Smooth muscle cell (in vitro differentiated cells): ENCODE results near the gene BAIAP2L2. TPM values are rescaled to one million over a fixed set of nuclear protein-coding genes. Genes with fewer than 3 reads are reported as not detected.

Source experiments
- DNase-seq: peaks from one replicate; lab custom pipeline; 2025; ENCODE audit not compliant: unreplicated experiment; lab: John Stamatoyannopoulos, UW
- H2AFZ ChIP-seq: fragments of 200-600 bp; sonication (generic); 2 replicates; pipeline ENCODE4 v1.6.0; 2016; ENCODE audit warnings: antibody characterized with exemption, low read depth, mild to moderate bottlenecking
- H3F3A ChIP-seq: fragments of 200-600 bp; sonication (generic); 2 replicates; pipeline ENCODE4 v1.6.0; 2017; ENCODE audit warnings: antibody characterized with exemption, low read depth
- H3K27ac ChIP-seq: fragments of 200-600 bp; sonication (generic); 2 replicates; pipeline ENCODE4 v1.5.1; 2016; ENCODE audit warnings: low read depth, mild to moderate bottlenecking
- H3K27me3 ChIP-seq: fragments of 200-600 bp; sonication (generic); 2 replicates; pipeline ENCODE4 v1.6.1; 2016; ENCODE audit warnings: low read depth, mild to moderate bottlenecking
- H3K36me3 ChIP-seq: fragments of 200-600 bp; sonication (generic); 2 replicates; pipeline ENCODE4 v1.5.1; 2016; ENCODE audit warnings: low read depth
- H3K4me1 ChIP-seq: fragments of 200-600 bp; sonication (generic); 2 replicates; pipeline ENCODE4 v1.5.1; 2016; ENCODE audit warnings: low read depth
- H3K4me2 ChIP-seq: fragments of 200-600 bp; sonication (generic); 2 replicates; pipeline ENCODE4 v1.6.0; 2016; ENCODE audit warnings: mild to moderate bottlenecking
- H3K4me3 ChIP-seq: fragments of 200-600 bp; sonication (generic); 2 replicates; pipeline ENCODE4 v1.5.1; 2016; ENCODE audit warnings: mild to moderate bottlenecking
- H3K79me2 ChIP-seq: fragments of 200-600 bp; sonication (generic); 2 replicates; pipeline ENCODE4 v1.6.0; 2016; ENCODE audit warnings: low read depth, mild to moderate bottlenecking
- H3K9ac ChIP-seq: fragments of 200-600 bp; sonication (generic); 2 replicates; pipeline ENCODE4 v1.6.0; 2016; ENCODE audit warnings: low read depth
- H3K9me3 ChIP-seq: fragments of 200-600 bp; sonication (generic); replicated peaks from 2 replicates; pipeline ENCODE4 v1.5.1; 2016; ENCODE audit warnings: low read depth
- H4K20me1 ChIP-seq: fragments of 200-600 bp; sonication (generic); 2 replicates; pipeline ENCODE4 v1.6.0; 2016; ENCODE audit warnings: low read depth
- CTCF ChIP-seq: fragments of 200-600 bp; sonication (generic); IDR thresholded peaks from 2 replicates; pipeline ENCODE4 v1.5.1; 2017; ENCODE audit warnings: borderline replicate concordance, mild to moderate bottlenecking, antibody characterized with exemption; ENCODE audit not compliant: insufficient read depth, poor library complexity, severe bottlenecking
- WGBS: methylation state at CpG from one replicate; pipeline ENCODE4 v1.1.7; 2016; ENCODE audit warnings: low lambda C conversion rate; 5-methylcytosine and 5-hydroxymethylcytosine counted together
- polyA plus RNA-seq: library from polyadenylated mRNA; unstranded; fragments of >200 nt; fragmentation: Nextera tagmentation; extraction: Ambion mirVana; gene quantifications from 2 replicates; pipeline ENCODE4 v1.2.1, GENCODE V29; 2016
- total RNA-seq: library from RNA; depleted of rRNA; stranded (reverse); fragments of >200 nt; gene quantifications from 2 replicates; pipeline ENCODE4 v1.2.3, GENCODE V29; 2014

Gene BAIAP2L2
- total and polyA plus RNA-seq, 2 experiments from 2014 or later, result 0.13 to 1.3 TPM

GRCh38 chr22:38104084-38104483 lies 6.4 kb downstream of the BAIAP2L2 start:
- no peak for DNase-seq
- no peak overlapping the region for H2AFZ ChIP-seq
- no peak for TF ChIP-seq CTCF

GRCh38 chr22:38103641-38104040 lies 6.8 kb downstream of the BAIAP2L2 start:
- no peak for DNase-seq
- Histone ChIP-seq H3K4me1 (no peaks in the 10 kb centered on the region), H4K20me1 (no peaks in the 10 kb centered on the region), H3K79me2 (no peaks in the 10 kb centered on the region), H3K27me3 (no peaks in the 10 kb centered on the region), H2AFZ (no peak overlapping the region), H3K9me3 (no peaks in the 10 kb centered on the region), H3K9ac (no peak overlapping the region), H3K36me3 (no peaks in the 10 kb centered on the region), H3K27ac (no peak overlapping the region), H3F3A (no peaks in the 10 kb centered on the region), H3K4me2 (no peak overlapping the region), H3K4me3 (no peak overlapping the region)
- WGBS, result 81% methylated on average over 8 of the region's 8 CpGs
- TF ChIP-seq CTCF, result no peak

More at GRCh38 chr22:38104084-38104483, 6.4 kb downstream of the BAIAP2L2 start:
- Histone ChIP-seq H3K4me1 (no peaks in the 10 kb centered on the region), H3K4me2 (no peak overlapping the region), H3K27me3 (no peaks in the 10 kb centered on the region), H3K4me3 (no peak overlapping the region), H4K20me1 (no peaks in the 10 kb centered on the region), H3K36me3 (no peaks in the 10 kb centered on the region), H3K9me3 (no peaks in the 10 kb centered on the region), H3K79me2 (no peaks in the 10 kb centered on the region), H3F3A (no peaks in the 10 kb centered on the region), H3K27ac (no peak overlapping the region), H3K9ac (no peak overlapping the region)
- WGBS, result 74% methylated on average over 6 of the region's 6 CpGs

GRCh38 chr22:38098410-38099249 lies 11.9 kb downstream of the BAIAP2L2 start:
- Histone ChIP-seq H3K79me2 (no peaks in the 10 kb centered on the region), H2AFZ (peak overlapping the region; percentile 5), H3K4me2 (peak overlapping the region; percentile 13), H4K20me1 (no peaks in the 10 kb centered on the region), H3K9ac (no peak overlapping the region), H3K36me3 (no peaks in the 10 kb centered on the region), H3K4me3 (no peak overlapping the region), H3K27me3 (no peaks in the 10 kb centered on the region), H3K9me3 (no peaks in the 10 kb centered on the region), H3K4me1 (no peaks in the 10 kb centered on the region), H3K27ac (peak overlapping the region; percentile 62), H3F3A (no peaks in the 10 kb centered on the region)
- no peak for TF ChIP-seq CTCF
- no peak for DNase-seq
- 53% methylated on average over 8 of the region's 9 CpGs for whole genome bisulfite sequencing
